WI38 (cell line): ENCODE results near the gene MYL7.

ENCODE experiments used
- H3K4me3 ChIP-seq: 2 replicates; pipeline ENCODE4 v1.5.1; 2011; ENCODE audit warnings: low read depth, mild to moderate bottlenecking, control low read depth, low read length
- TF ChIP-seq, protein P1 (sequence below): IDR thresholded peaks from 2 replicates; pipeline ENCODE4 v1.5.1; 2012; ENCODE audit warnings: low read depth, mild to moderate bottlenecking, control low read depth, low read length

The MYL7 gene

DNA sequence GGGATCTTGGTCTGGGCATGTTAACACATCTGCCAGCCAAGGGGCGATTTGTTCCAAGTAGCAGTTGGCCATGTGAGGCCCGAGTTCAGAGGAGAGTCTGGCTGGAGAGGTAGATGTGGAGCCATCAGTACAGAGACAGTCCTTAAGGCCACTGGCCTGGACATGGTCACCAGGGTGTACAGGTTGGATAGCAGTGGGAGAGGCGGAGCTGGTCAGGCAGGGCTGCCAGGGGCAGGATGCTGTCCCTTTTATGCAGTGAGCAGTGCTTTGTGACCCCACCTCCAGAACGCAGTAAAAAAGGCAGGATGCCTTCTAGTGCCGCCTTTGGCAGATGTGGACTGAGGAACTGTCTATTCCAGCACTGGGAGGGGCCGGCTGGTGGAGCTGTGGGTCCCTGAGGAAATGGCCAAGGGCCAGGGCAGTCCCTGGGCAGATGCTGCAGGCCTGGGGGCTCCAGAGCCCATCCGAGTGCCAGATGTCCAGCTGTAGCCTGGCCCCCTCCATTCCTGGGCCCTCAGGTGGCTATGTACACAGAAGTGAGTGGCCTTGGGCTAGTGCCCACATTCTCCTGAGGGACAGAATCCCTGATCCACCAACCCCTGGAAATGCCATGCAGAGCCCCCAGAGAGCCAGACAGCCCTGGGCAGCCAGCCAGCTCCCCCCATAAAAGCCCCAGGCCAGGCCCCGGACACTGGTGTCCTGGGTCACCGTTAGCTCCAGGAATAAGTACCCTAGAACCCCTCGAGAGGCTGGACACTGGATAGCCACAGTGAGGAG, 17.2 kb upstream of the MYL7 start:
- TF ChIP-seq, protein P1, sequence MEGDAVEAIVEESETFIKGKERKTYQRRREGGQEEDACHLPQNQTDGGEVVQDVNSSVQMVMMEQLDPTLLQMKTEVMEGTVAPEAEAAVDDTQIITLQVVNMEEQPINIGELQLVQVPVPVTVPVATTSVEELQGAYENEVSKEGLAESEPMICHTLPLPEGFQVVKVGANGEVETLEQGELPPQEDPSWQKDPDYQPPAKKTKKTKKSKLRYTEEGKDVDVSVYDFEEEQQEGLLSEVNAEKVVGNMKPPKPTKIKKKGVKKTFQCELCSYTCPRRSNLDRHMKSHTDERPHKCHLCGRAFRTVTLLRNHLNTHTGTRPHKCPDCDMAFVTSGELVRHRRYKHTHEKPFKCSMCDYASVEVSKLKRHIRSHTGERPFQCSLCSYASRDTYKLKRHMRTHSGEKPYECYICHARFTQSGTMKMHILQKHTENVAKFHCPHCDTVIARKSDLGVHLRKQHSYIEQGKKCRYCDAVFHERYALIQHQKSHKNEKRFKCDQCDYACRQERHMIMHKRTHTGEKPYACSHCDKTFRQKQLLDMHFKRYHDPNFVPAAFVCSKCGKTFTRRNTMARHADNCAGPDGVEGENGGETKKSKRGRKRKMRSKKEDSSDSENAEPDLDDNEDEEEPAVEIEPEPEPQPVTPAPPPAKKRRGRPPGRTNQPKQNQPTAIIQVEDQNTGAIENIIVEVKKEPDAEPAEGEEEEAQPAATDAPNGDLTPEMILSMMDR, result no peak
- H3K4me3 ChIP-seq, result no peak overlapping the region

DNA sequence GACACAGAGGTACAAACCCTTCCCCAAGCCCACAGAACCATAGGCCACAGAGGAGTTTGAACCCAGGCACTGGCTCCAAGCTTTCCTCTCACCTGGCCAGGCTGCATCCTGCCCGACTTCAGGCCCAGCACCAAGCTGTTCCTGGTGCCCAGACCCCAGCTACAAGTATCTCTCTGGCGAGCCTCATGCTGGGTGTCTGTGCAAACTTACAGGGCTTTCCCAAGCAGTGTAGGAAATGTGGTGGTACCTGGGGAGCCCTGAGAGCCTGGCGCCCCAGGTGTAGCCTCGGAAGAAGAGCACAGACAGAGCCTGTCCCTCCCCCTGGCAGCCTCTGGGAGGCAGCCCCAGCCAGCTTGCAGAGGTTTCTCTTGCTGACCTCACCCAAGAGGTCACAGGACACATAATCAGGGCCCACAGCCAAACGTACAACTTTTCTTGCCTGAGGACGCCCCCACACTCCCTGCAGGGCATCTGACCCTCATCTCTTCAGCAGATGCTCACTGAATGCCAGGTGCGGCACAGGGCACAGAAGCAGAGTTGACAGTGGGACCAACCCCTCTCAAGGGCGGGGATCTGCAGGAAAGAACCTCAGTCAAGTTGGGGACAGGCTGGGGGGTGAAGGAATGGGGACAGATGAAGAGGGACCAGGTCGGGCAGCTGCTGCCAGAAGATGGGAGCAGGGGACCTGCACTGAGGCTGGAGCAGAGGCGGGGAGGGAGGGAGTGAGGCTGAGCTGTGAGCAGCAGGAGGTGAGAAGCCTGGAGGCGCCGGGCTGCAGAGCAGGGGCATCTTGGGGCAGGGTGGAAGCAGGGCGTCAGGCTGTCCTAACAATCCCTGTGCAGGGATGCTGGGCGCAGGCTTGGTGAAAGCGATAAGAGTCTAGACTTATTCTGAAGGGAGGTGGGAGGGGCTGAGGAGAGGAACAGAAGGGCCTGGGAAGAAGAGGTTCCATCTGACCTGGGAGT, 16.3 kb upstream of the MYL7 start:
- H3K4me3 ChIP-seq, result no peak overlapping the region
- TF ChIP-seq, protein P1, result no peak

DNA sequence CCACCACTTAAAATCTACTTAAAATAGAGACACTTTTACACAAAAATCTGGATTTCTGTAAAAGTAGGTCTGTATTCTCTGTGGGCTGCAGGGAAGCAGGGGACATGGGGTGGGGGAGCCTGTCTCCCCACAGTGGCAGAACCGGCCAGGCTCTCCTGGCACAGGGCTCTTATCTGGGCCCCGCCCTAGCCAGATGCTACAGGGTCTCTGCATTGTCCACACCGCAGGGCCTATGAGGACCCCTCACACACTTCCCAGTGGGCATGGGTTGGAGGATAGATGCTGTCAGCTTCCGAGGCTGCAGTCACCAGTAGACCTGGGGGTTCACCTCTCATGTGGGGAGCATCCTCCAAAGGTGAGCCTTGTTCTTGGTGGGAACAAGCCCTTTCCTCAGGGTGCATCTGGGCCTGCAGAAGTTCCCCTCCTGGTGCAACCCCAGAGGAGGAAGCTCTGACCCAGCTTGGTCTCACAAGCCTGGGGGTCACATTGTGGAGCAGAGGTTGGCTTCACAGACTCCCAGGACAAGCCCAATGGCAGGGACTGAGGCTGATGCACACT, 15.4 kb upstream of the MYL7 start:
- TF ChIP-seq, protein P1, result no peak
- H3K4me3 ChIP-seq, result no peak overlapping the region

DNA sequence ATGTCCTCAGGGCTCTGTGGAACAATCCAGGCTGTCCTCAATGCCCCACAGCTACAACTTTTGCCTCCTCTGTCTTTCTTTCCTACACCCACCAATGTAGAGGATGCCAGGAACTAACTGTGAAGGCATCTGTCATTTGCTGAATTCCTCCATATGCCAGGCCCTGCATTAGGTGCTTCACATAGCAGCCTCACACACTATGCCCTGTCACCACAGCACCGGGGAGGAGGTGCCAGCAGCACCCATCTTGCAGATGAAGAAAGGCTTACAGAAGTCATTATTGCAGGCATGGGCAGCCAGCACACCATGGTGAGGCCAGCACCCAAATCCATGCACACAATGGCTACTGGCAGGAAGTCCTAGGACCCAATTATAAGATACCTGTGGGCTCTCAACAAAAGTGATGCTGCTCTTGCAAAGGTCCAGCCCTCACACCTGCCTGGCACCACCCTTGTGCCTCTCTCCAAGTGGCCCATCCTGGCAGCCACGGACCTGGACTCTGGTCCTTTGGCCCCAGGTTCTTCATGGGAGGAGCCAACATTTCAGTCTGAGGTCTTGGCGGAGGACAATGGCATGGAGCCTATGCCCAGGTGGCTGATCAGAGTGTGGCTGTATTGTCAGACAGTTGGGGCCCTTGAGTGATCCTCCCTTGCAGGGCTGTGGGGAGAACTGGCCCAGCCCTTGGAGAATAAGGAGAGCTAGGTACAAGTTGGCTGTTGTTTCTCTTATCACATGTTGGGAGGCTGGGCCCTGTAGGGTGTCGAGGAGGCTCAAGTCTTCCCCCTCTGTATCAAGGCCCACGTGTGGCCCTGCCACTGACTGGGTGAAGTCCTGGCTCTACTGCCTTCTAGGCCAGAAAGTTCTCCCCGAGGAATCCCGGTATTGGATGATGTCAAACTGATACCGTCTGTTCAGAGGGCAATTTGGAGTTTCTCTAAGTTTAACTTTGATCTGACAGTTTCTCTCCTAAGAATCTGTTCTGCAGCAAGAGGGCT, 14.4 kb upstream of the MYL7 start:
- no peak overlapping the region for H3K4me3 ChIP-seq

DNA sequence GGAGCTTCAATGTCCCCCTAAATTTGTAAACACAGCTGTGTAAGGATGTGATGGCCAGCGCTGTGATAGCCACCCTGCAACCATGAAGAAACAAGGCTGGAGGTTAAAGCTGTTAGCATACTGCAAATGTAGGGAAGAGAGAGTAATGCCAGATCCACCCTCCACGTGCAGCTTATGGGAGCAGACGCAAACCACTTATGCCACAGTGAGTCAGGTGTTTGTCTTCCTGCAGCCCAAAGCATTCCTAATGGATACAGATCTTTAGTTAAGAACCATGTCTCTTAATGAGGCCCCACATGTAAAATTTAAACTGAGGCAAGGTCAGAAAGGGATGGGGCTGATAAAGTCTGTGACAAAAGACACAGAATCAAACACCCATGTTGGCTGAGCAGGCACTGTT, 13.6 kb upstream of the MYL7 start:
- no peak overlapping the region for H3K4me3 ChIP-seq

More for the DNA sequence above, 14.4 kb upstream of the MYL7 start:
- TF ChIP-seq, protein P1, result no peak

DNA sequence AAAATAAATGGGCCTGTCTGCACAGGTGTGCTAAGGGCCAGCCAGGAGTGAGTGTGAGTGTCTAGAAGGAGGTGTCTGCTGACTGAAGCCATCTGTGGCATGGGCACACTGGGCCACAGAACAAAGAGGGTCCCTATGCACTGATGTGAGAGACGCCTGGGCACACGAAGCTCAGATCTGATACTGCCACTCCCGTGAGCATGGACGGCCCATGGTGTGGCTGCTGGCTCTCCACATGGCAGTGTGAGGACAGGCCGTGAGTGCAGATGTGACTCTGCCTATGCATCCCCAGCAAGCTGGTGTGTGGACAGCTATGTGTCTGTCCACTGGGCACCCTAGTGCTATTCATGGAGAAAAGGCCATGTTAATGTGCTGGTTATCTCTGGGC, 12.8 kb upstream of the MYL7 start:
- H3K4me3 ChIP-seq, result no peak overlapping the region
- TF ChIP-seq, protein P1, result no peak

More for the DNA sequence above, 13.6 kb upstream of the MYL7 start:
- TF ChIP-seq, protein P1, result no peak
